Gastrocnemius medialis (tissue), 4 donors: ENCODE results near the gene INPP5A. TPM values are rescaled to one million over a fixed set of nuclear protein-coding genes. Genes with fewer than 3 reads are reported as not detected.

ENCODE experiments used
- ATAC-seq, 2 donors: fragments of 150-250 bp; one replicate each; pipeline ENCODE4 v1.9.1; 2016
- DNase-seq, 2 donors: peaks; one replicate each; pipeline ENCODE4 v3.0.0-alpha.2; 2019
- H3K27ac ChIP-seq, 4 donors: fragments of 200-600 bp; sonication (generic); 1 replicate in 1 of 4; 2 replicates in 3 of 4; pipeline ENCODE4 v1.5.1; 2016 to 2018; ENCODE audit warnings: mild to moderate bottlenecking in 2 of 4, moderate library complexity in 1 of 4
- H3K27me3 ChIP-seq, 3 donors: fragments of 200-600 bp; sonication (generic) in 2 of 3; 1 replicate in 1 of 3; 2 replicates in 2 of 3; pipeline versions ENCODE4 v1.5.1 to v1.6.0; 2016 to 2019; ENCODE audit warnings: mild to moderate bottlenecking in 1 of 3, moderate library complexity in 1 of 3
- H3K36me3 ChIP-seq, 2 donors: fragments of 200-600 bp; sonication (generic) in 1 of 2; one replicate each; pipeline ENCODE4 v1.5.1; 2017 to 2018
- H3K4me1 ChIP-seq, 2 donors: fragments of 200-600 bp; sonication (generic) in 1 of 2; one replicate each; pipeline ENCODE4 v1.5.1; 2016 to 2017; ENCODE audit warnings: mild to moderate bottlenecking in 2 of 2
- H3K4me3 ChIP-seq, 4 donors: fragments of 200-600 bp; sonication (generic) in 3 of 4; 1 replicate in 1 of 4; 2 replicates in 3 of 4; pipeline ENCODE4 v1.5.1; 2016 to 2019; ENCODE audit warnings: mild to moderate bottlenecking in 2 of 4
- H3K9me3 ChIP-seq, 3 donors: fragments of 200-600 bp; sonication (generic) in 2 of 3; 1 replicate in 1 of 3; 2 replicates in 2 of 3; pipeline ENCODE4 v1.5.1; 2016 to 2019
- CTCF ChIP-seq, 5 experiments: fragments of 450-650 bp in 3 of 5; fragments of 200-600 bp in 2 of 5; sonication (generic) in 2 of 5; IDR thresholded peaks in 4 of 5; conservative IDR thresholded peaks in 1 of 5; 1 replicate in 4 of 5; 2 replicates in 1 of 5; pipeline ENCODE4 v1.5.1; 2016 to 2019; ENCODE audit warnings: antibody characterized with exemption in 5 of 5, mild to moderate bottlenecking in 3 of 5, moderate library complexity in 3 of 5
- POLR2A ChIP-seq, 2 donors: fragments of 450-650 bp; IDR thresholded peaks; one replicate each; pipeline ENCODE4 v1.6.1; 2017; ENCODE audit warnings: antibody characterized with exemption in 2 of 2, mild to moderate bottlenecking in 2 of 2, moderate library complexity in 2 of 2
- in situ Hi-C, 4 donors: fragments of 200-750 bp; cut with MboI; loops; one replicate each; pipeline versions ENCODE4 v1.15.0 to v1.8.0; 2017; ENCODE audit warnings: low sequenced_read_pairs in 4 of 4
- intact Hi-C: fragments of 100-400 bp; cut with DNase I; formaldehyde crosslinking; loops from one replicate; pipeline ENCODE4 v1.15.1; 2023; ENCODE audit warnings: low total_unique reads
- total RNA-seq, 4 donors: library from RNA; depleted of rRNA; stranded (reverse); fragments of >200 nt; gene quantifications; one replicate each; pipeline versions ENCODE4 v1.1.0 to v1.2.3, GENCODE V29; 2016

INPP5A gene
- total RNA-seq, 4 donors from 2014 or later = 74.9 to 107 (median 92.4) TPM

DNA sequence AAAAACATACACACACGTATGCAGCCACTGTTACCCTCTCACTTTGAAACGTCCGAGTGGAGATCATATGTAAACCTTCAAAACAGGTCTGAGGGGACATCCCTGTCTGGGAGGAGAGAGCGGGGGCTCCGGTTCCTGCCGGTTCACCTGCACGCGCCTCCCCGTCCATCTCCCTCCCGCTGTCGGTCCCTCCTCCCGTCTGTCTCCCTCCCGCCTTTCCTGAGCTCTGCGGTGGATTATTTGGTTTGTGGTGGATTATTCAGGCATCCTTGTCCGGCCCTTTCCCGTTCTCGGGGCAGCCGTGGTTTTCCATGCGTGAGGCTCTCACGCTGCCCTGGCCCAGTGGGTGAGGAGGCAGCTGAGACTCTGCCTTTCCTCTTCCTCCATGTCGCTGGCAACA lies 188.6 kb downstream of the INPP5A start:
- Histone ChIP-seq H3K4me3 (no peak overlapping the region), H3K27me3 (no peaks in the 10 kb centered on the region), H3K27ac (no peak overlapping the region), H3K4me1 (peaks cover 10 to 14% of the 10 kb centered on the region in 2 donors), H3K36me3 (no peaks in the 10 kb centered on the region), H3K9me3 (no peaks in the 10 kb centered on the region)
- TF ChIP-seq CTCF (IDR thresholded peaks at IDR 0.05 in 4 of 5, conservative IDR thresholded peaks at IDR 0.05 in 1 of 5) (no peak), POLR2A (IDR thresholded peaks at IDR 0.05) (no peak)
- no peak for ATAC-seq
- intact Hi-C loops (loop anchor here (10.0 kb wide), 1 partner anchor 71 kb away; no protein-coding TSS in a partner anchor), in situ Hi-C loops (no loop called here)
- no peak for DNase-seq

GRCh38 chr10:132726951-132727350 lies 189.4 kb downstream of the INPP5A start:
- H3K9me3 ChIP-seq = no peaks in the 10 kb centered on the region
- TF ChIP-seq POLR2A (IDR thresholded peaks at IDR 0.05) (no peak), CTCF (IDR thresholded peaks at IDR 0.05 in 4 of 5, conservative IDR thresholded peaks at IDR 0.05 in 1 of 5) (no peak)
- ATAC-seq (no peak), DNase-seq (no peak)
- H3K36me3 ChIP-seq = no peaks in the 10 kb centered on the region
- H3K4me3 ChIP-seq = no peak overlapping the region
- in situ Hi-C loops = no loop called here
- no peak overlapping the region for H3K27ac ChIP-seq
- intact Hi-C loops = loop anchor here (10.0 kb wide), 1 partner anchor 72 kb away; no protein-coding TSS in a partner anchor
- H3K27me3 ChIP-seq = no peaks in the 10 kb centered on the region
- peaks cover 3 to 9% of the 10 kb centered on the region in 2 donors for H3K4me1 ChIP-seq

DNA sequence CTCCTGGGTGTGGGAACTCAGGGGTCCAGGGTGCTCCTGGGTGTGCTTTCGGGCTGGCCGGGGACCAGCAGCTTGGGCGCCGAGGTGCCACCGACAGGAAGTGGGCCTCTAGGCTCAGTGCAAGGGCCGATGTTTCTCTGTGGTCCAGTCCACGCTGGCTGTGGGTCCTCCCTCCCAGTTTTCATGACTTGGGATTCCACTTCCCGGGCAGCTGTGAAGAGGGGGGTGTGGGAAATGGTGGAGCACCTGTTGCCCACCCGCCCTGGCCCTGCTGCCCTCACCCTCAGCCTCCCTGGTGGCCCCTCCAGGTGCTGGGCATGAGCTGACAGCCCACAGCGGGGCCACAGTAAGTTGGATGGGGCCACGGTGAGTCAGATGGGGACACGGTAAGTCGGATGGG lies 189.8 kb downstream of the INPP5A start:
- ATAC-seq (no peak), DNase-seq (no peak)
- in situ Hi-C loops = no loop called here
- no peaks in the 10 kb centered on the region for H3K36me3 ChIP-seq
- TF ChIP-seq CTCF (IDR thresholded peaks at IDR 0.05 in 4 of 5, conservative IDR thresholded peaks at IDR 0.05 in 1 of 5) (no peak), POLR2A (IDR thresholded peaks at IDR 0.05) (no peak)
- intact Hi-C loops = loop anchor here (10.0 kb wide), 1 partner anchor 73 kb away; no protein-coding TSS in a partner anchor
- H3K27ac ChIP-seq = no peak overlapping the region
- no peaks in the 10 kb centered on the region for H3K9me3 ChIP-seq
- H3K27me3 ChIP-seq = no peaks in the 10 kb centered on the region
- H3K4me1 ChIP-seq = peaks cover 3 to 5% of the 10 kb centered on the region in 2 donors
- H3K4me3 ChIP-seq = no peak overlapping the region

DNA sequence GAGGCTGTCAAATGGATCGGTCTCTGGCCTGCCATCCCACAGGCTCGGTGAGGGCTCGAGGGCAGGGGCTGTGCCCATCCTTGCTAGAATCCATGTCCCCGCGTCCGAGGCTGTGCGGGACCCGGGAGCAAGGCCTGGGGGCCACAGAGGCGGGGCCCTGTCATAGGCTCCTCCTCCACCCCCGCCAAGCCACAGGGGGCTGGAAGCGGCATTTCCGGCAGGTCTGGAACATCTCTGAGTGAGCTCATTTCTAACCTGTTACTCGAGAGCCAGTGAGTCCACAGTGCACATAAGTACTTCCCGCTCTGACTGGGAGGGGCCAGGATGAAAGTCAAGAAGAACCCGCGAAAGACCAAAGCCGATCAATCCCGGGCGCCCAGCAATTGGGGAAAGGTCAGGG lies 190.7 kb downstream of the INPP5A start:
- Histone ChIP-seq H3K4me3 (no peak overlapping the region), H3K27ac (no peak overlapping the region), H3K36me3 (no peaks in the 10 kb centered on the region), H3K27me3 (no peaks in the 10 kb centered on the region), H3K9me3 (no peaks in the 10 kb centered on the region), H3K4me1 (no peaks in the 10 kb centered on the region)
- DNase-seq (no peak), ATAC-seq (no peak)
- intact Hi-C loops (loop anchor here (10.0 kb wide), 1 partner anchor 74 kb away; no protein-coding TSS in a partner anchor), in situ Hi-C loops (no loop called here)
- TF ChIP-seq POLR2A (IDR thresholded peaks at IDR 0.05) (no peak), CTCF (IDR thresholded peaks at IDR 0.05 in 4 of 5, conservative IDR thresholded peaks at IDR 0.05 in 1 of 5) (no peak)

- in situ Hi-C loops = no loop called here
- ATAC-seq = no peak
- Histone ChIP-seq H3K27me3 (no peaks in the 10 kb centered on the region), H3K36me3 (no peaks in the 10 kb centered on the region), H3K4me3 (no peak overlapping the region), H3K4me1 (no peaks in the 10 kb centered on the region), H3K27ac (no peak overlapping the region), H3K9me3 (no peaks in the 10 kb centered on the region)
- no peak for DNase-seq
- intact Hi-C loops = loop anchor here (10.0 kb wide), 1 partner anchor 74 kb away; no protein-coding TSS in a partner anchor
- TF ChIP-seq POLR2A (IDR thresholded peaks at IDR 0.05) (no peak), CTCF (IDR thresholded peaks at IDR 0.05 in 4 of 5, conservative IDR thresholded peaks at IDR 0.05 in 1 of 5) (no peak)
These were observed 191.2 kb downstream of the INPP5A start for GRCh38 chr10:132728741-132729140.
